ENCODE data around the gene PADI3.

PADI3 gene

DNA sequence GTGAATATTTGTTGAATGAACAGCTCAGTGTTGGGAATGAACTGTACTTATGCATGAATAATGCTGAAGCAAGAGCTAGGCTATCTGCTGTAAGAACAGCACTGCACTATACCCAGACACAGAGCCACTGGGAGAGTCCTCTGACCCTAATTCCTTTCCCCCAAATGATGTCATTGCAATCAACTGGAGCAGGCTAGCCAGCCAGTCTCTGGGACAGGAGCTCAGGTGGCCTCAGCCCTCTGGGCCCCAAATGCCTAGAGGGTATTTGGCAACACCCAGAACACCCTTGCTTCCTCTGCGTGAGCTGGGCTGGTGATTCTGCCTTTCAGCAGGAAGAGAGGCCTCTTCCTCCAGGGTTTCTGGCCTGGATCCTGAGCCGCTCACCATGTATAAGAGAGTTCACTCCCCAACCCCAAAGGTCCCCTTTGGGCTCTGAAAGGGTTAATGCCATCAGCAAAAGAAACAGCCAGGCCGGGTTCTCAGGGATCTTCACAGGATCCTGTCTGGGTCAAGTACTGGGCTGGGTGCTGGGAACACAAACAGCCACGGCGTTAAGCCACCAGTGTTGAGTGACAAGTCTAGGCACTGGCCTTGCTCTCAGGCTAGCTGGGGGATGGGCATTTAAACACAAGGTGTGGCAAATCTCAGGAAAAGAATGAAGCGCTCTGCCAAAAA, 55.4 kb downstream of the PADI3 start:
- H3K9me2 ChIP-seq (ENCODE audit: low read depth, low read length) = no peaks in the 10 kb centered on the region
- no peaks in the 10 kb centered on the region for H4K20me1 ChIP-seq (ENCODE audit: insufficient read depth, low read length)
- no peaks in the 10 kb centered on the region for H3K36me3 ChIP-seq (ENCODE audit: insufficient read depth, low read length)
- H3K27me3 ChIP-seq (ENCODE audit: insufficient read depth, low read length) = no peaks in the 10 kb centered on the region
- no peaks in the 10 kb centered on the region for H3K9me3 ChIP-seq (ENCODE audit: low read length)
- H3K4me1 ChIP-seq (ENCODE audit: insufficient read depth, low read length, severe bottlenecking) = no peaks in the 10 kb centered on the region
- H3K4me2 ChIP-seq (ENCODE audit: low read length) = no peak overlapping the region
- H3K4me3 ChIP-seq (ENCODE audit: low read depth, low read length, poor library complexity, severe bottlenecking) = no peak overlapping the region
- no peaks in the 10 kb centered on the region for H3K79me2 ChIP-seq (ENCODE audit: insufficient read depth, low read length)
- H3F3A ChIP-seq (ENCODE audit: insufficient read depth, low read length) = no peaks in the 10 kb centered on the region
- TF ChIP-seq EZH2 (IDR thresholded peaks at IDR 0.05; ENCODE audit: borderline replicate concordance, low read length) = no peak
- TF ChIP-seq, protein P1, sequence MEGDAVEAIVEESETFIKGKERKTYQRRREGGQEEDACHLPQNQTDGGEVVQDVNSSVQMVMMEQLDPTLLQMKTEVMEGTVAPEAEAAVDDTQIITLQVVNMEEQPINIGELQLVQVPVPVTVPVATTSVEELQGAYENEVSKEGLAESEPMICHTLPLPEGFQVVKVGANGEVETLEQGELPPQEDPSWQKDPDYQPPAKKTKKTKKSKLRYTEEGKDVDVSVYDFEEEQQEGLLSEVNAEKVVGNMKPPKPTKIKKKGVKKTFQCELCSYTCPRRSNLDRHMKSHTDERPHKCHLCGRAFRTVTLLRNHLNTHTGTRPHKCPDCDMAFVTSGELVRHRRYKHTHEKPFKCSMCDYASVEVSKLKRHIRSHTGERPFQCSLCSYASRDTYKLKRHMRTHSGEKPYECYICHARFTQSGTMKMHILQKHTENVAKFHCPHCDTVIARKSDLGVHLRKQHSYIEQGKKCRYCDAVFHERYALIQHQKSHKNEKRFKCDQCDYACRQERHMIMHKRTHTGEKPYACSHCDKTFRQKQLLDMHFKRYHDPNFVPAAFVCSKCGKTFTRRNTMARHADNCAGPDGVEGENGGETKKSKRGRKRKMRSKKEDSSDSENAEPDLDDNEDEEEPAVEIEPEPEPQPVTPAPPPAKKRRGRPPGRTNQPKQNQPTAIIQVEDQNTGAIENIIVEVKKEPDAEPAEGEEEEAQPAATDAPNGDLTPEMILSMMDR (IDR thresholded peaks at IDR 0.05; ENCODE audit: low read length) = no peak
- H3K9ac ChIP-seq (ENCODE audit: low read length) = no peak overlapping the region
- no peak overlapping the region for H2AFZ ChIP-seq (ENCODE audit: low read length)
- no peak overlapping the region for H3K27ac ChIP-seq (ENCODE audit: low read depth, low read length, poor library complexity, severe bottlenecking)

DNA sequence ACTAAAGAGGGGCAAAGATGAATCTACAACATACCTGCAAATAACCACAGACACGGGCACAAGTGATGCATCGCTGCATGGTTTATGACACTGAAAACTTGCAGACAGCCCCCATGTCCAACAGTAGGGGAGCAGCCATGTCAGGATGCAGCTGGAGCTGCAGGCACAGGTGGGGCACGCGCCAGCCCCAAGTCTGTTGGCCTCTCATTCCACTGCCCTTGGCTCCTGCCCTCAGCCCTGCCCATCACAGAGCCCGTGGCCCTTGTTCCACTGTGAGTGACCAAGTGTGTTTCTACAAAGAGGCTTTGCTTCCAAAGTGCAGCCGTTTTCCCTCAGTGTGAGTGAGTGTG, 55.9 kb downstream of the PADI3 start:
- no peaks in the 10 kb centered on the region for H3K9me2 ChIP-seq (ENCODE audit: low read depth, low read length)
- no peak overlapping the region for H2AFZ ChIP-seq (ENCODE audit: low read length)

DNA sequence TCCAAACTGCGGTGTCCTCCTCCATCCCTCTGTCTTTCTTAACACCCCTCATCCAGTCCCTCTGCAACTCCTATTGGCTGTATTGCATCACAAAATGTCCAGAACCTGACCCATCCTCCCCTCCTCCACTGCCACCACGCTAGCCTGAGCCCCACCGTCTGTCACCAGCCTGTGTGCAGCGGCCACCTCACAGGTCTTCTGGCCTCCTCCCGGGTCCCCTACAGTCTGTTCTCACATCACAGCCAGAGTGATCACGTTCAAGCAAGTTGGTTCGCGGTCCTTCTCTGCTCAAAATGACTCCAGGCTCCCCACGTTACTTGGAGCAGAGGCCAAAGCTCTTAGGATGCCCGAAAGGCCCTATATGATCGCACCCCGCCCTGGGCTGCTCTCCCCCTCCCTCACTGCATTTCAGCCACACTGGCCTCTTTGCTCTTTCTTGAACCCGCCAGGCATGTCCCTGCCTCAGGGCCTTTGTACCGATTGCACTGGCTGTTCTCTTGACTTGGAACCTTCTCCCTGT, 56.7 kb downstream of the PADI3 start:
- Histone ChIP-seq H3K4me3 (ENCODE audit: low read depth, low read length, poor library complexity, severe bottlenecking) (no peak overlapping the region), H2AFZ (ENCODE audit: low read length) (no peak overlapping the region), H3K27me3 (ENCODE audit: insufficient read depth, low read length) (no peaks in the 10 kb centered on the region), H3K36me3 (ENCODE audit: insufficient read depth, low read length) (no peaks in the 10 kb centered on the region), H3K79me2 (ENCODE audit: insufficient read depth, low read length) (no peaks in the 10 kb centered on the region), H4K20me1 (ENCODE audit: insufficient read depth, low read length) (no peaks in the 10 kb centered on the region), H3K9me2 (ENCODE audit: low read depth, low read length) (no peaks in the 10 kb centered on the region), H3K4me1 (ENCODE audit: insufficient read depth, low read length, severe bottlenecking) (no peaks in the 10 kb centered on the region), H3K9ac (ENCODE audit: low read length) (no peak overlapping the region), H3F3A (ENCODE audit: insufficient read depth, low read length) (no peaks in the 10 kb centered on the region), H3K27ac (ENCODE audit: low read depth, low read length, poor library complexity, severe bottlenecking) (no peak overlapping the region), H3K9me3 (ENCODE audit: low read length) (no peaks in the 10 kb centered on the region), H3K4me2 (ENCODE audit: low read length) (no peak overlapping the region)
- TF ChIP-seq, protein P1 (IDR thresholded peaks at IDR 0.05; ENCODE audit: low read length) = no peak
- TF ChIP-seq EZH2 (IDR thresholded peaks at IDR 0.05; ENCODE audit: borderline replicate concordance, low read length) = no peak

More for the DNA sequence above, 55.9 kb downstream of the PADI3 start:
- no peaks in the 10 kb centered on the region for H3F3A ChIP-seq (ENCODE audit: insufficient read depth, low read length)
- no peaks in the 10 kb centered on the region for H3K79me2 ChIP-seq (ENCODE audit: insufficient read depth, low read length)
- H3K9ac ChIP-seq (ENCODE audit: low read length) = no peak overlapping the region
- H4K20me1 ChIP-seq (ENCODE audit: insufficient read depth, low read length) = no peaks in the 10 kb centered on the region
- H3K4me3 ChIP-seq (ENCODE audit: low read depth, low read length, poor library complexity, severe bottlenecking) = no peak overlapping the region
- no peaks in the 10 kb centered on the region for H3K4me1 ChIP-seq (ENCODE audit: insufficient read depth, low read length, severe bottlenecking)
- no peak overlapping the region for H3K4me2 ChIP-seq (ENCODE audit: low read length)
- H3K27me3 ChIP-seq (ENCODE audit: insufficient read depth, low read length) = no peaks in the 10 kb centered on the region
- TF ChIP-seq EZH2 (IDR thresholded peaks at IDR 0.05; ENCODE audit: borderline replicate concordance, low read length) = no peak
- TF ChIP-seq, protein P1 (IDR thresholded peaks at IDR 0.05; ENCODE audit: low read length) = no peak
- H3K9me3 ChIP-seq (ENCODE audit: low read length) = no peaks in the 10 kb centered on the region
- H3K27ac ChIP-seq (ENCODE audit: low read depth, low read length, poor library complexity, severe bottlenecking) = no peak overlapping the region
- H3K36me3 ChIP-seq (ENCODE audit: insufficient read depth, low read length) = no peaks in the 10 kb centered on the region

All from OCI-LY1 (cell line).